GM23338 (cell line): ENCODE data around the gene KIF17. TPM values are rescaled to one million over a fixed set of nuclear protein-coding genes. Genes with fewer than 3 reads are reported as not detected.

Source experiments
- ATAC-seq: fragments of 200-7000 bp; cut with Tn5 transposase; 3 replicates; pipeline ENCODE4 v1.9.1; 2020
- DNase-seq: peaks from one replicate; pipeline ENCODE4 v3.0.0-alpha.2; 2015; ENCODE audit warnings: low spot score
- H2AFZ ChIP-seq: fragments of 200-600 bp; sonication (generic); 2 replicates; pipeline ENCODE4 v1.8.0; 2016; ENCODE audit warnings: antibody characterized with exemption, mild to moderate bottlenecking, moderate library complexity
- H3F3A ChIP-seq: fragments of 200-600 bp; sonication (generic); replicated peaks from 2 replicates; pipeline ENCODE4 v1.8.0; 2017; ENCODE audit warnings: antibody characterized with exemption, mixed run types, low read depth
- H3K27ac ChIP-seq: fragments of 200-600 bp; sonication (generic); 2 replicates; pipeline ENCODE4 v1.6.1; 2016; ENCODE audit warnings: low read depth
- H3K27me3 ChIP-seq: fragments of 200-600 bp; sonication (generic); 2 replicates; pipeline ENCODE4 v1.8.0; 2016; ENCODE audit warnings: mild to moderate bottlenecking, mixed run types, moderate library complexity; ENCODE audit not compliant: insufficient read depth
- H3K36me3 ChIP-seq: fragments of 200-600 bp; sonication (generic); 2 replicates; pipeline ENCODE4 v1.8.0; 2016; ENCODE audit warnings: mild to moderate bottlenecking; ENCODE audit not compliant: insufficient read depth
- H3K4me1 ChIP-seq: fragments of 200-600 bp; sonication (generic); 2 replicates; pipeline ENCODE4 v1.8.0; 2016; ENCODE audit warnings: mild to moderate bottlenecking, moderate library complexity; ENCODE audit not compliant: insufficient read depth
- H3K4me2 ChIP-seq: fragments of 200-600 bp; sonication (generic); 2 replicates; pipeline ENCODE4 v1.7.1; 2017; ENCODE audit warnings: mixed run types
- H3K4me3 ChIP-seq: fragments of 200-600 bp; sonication (generic); 2 replicates; pipeline ENCODE4 v1.6.1; 2016; ENCODE audit warnings: mixed run types
- H3K79me2 ChIP-seq: fragments of 200-600 bp; sonication (generic); replicated peaks from 2 replicates; pipeline ENCODE4 v1.8.0; 2017; ENCODE audit warnings: mild to moderate bottlenecking; ENCODE audit not compliant: insufficient read depth
- H3K9me2 ChIP-seq: fragments of 200-600 bp; sonication (generic); 2 replicates; pipeline ENCODE4 v1.8.0; 2017; ENCODE audit not compliant: insufficient read depth
- H4K20me1 ChIP-seq: fragments of 200-600 bp; sonication (generic); replicated peaks from 2 replicates; pipeline ENCODE4 v1.8.0; 2017; ENCODE audit warnings: mild to moderate bottlenecking; ENCODE audit not compliant: insufficient read depth
- H3K27ac Mint-ChIP-seq: 2 replicates; pipeline ENCODE4 v1.8.0; 2020; ENCODE audit warnings: inconsistent platforms, mild to moderate bottlenecking, moderate library complexity, mixed read lengths
- H3K27me3 Mint-ChIP-seq: 3 replicates; pipeline ENCODE4 v1.8.0; 2022; ENCODE audit warnings: low read depth, mild to moderate bottlenecking, moderate library complexity, mixed read lengths, inconsistent platforms; ENCODE audit not compliant: insufficient read depth, poor library complexity
- H3K36me3 Mint-ChIP-seq: 3 replicates; pipeline ENCODE4 v1.8.0; 2021; ENCODE audit warnings: low read depth, mild to moderate bottlenecking, inconsistent platforms, moderate library complexity, mixed read lengths
- H3K4me1 Mint-ChIP-seq: 3 replicates; pipeline ENCODE4 v1.8.0; 2020; ENCODE audit warnings: mild to moderate bottlenecking, inconsistent platforms, mixed read lengths
- H3K4me3 Mint-ChIP-seq: 3 replicates; pipeline ENCODE4 v1.8.0; 2021; ENCODE audit warnings: moderate library complexity, mild to moderate bottlenecking, inconsistent platforms, mixed read lengths
- H3K9me3 Mint-ChIP-seq: 3 replicates; pipeline ENCODE4 v1.8.0; 2020; ENCODE audit warnings: moderate library complexity, mild to moderate bottlenecking, inconsistent platforms, mixed read lengths
- EZH2 ChIP-seq: fragments of 200-600 bp; sonication (generic); IDR thresholded peaks from one replicate; pipeline ENCODE4 v1.8.0; 2017; ENCODE audit warnings: antibody characterized with exemption, mild to moderate bottlenecking, low read depth; ENCODE audit not compliant: unreplicated experiment
- EZH2phosphoT487 ChIP-seq: fragments of 200-600 bp; sonication (generic); IDR thresholded peaks from one replicate; pipeline ENCODE4 v1.8.1; 2018; ENCODE audit warnings: antibody characterized with exemption; ENCODE audit not compliant: unreplicated experiment
- JUNB ChIP-seq: IDR thresholded peaks from one replicate; pipeline ENCODE4 v1.6.1; 2016; ENCODE audit warnings: antibody characterized with exemption; ENCODE audit not compliant: unreplicated experiment
- NANOG ChIP-seq: IDR thresholded peaks from 2 replicates; pipeline ENCODE4 v1.6.1; 2016; ENCODE audit warnings: antibody characterized with exemption, borderline replicate concordance
- POLR2AphosphoS5 ChIP-seq: IDR thresholded peaks from 2 replicates; pipeline ENCODE4 v1.6.1; 2016; ENCODE audit warnings: antibody characterized with exemption, low read depth
- STAT1 ChIP-seq: IDR thresholded peaks from one replicate; pipeline ENCODE4 v1.6.1; 2016; ENCODE audit warnings: antibody characterized with exemption; ENCODE audit not compliant: unreplicated experiment
- ZNF331 ChIP-seq: fragments of 250-450 bp; sonication (Bioruptor Pico); IDR thresholded peaks from 2 replicates; pipeline ENCODE4 v1.5.0; 2020; ENCODE audit warnings: low read depth, mild to moderate bottlenecking, moderate library complexity
- polyA plus RNA-seq: library from polyadenylated mRNA; unstranded; fragments of >200 nt; fragmentation: Nextera tagmentation; extraction: Ambion mirVana; gene quantifications from 2 replicates; pipeline ENCODE4 v1.2.1, GENCODE V29; 2016
- total RNA-seq: library from RNA; depleted of rRNA; stranded (reverse); fragments of >200 nt; shearing (Covaris generic); gene quantifications from 2 replicates; pipeline ENCODE4 v1.2.3, GENCODE V29; 2014
- TF ChIP-seq, protein P1 (sequence below): fragments of 250-450 bp; sonication (Bioruptor Pico); IDR thresholded peaks from 2 replicates; pipeline ENCODE4 v1.5.0; 2020; ENCODE audit warnings: mild to moderate bottlenecking, moderate library complexity
- TF ChIP-seq, protein P2 (sequence below): IDR thresholded peaks from one replicate; pipeline ENCODE4 v1.6.1; 2018; ENCODE audit warnings: antibody characterized with exemption; ENCODE audit not compliant: unreplicated experiment
- TF ChIP-seq, protein P3 (sequence below), 2 experiments: fragments of 200-600 bp in 1 of 2; sonication (generic) in 1 of 2; conservative IDR thresholded peaks; 2 replicates each; pipeline versions ENCODE4 v1.5.1 to v1.6.1; 2016 to 2017; ENCODE audit warnings: antibody characterized with exemption in 2 of 2, low read depth in 2 of 2, mild to moderate bottlenecking in 2 of 2, moderate library complexity in 1 of 2

KIF17 gene
- total and polyA plus RNA-seq, 2 experiments from 2014 or later: 5.9 to 18.6 TPM

DNA sequence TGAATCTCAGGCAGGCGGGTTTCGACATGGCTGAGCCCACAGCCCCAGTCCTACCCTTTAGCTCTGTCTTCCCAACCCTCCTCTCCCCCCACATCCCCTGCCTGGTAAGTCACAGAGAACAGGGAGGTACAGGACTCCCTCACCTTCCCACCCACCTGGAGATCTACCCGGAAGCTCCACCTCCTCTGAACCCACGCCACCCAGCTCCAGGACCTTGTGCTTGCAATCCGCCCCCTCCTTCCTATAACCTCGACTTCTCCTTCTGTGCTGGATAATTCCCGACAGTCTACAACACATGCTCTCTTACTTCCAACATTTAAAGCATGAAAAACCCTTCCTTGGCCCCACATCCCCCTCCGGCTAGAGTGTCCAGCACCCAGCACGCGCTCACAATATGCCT, 22.3 kb downstream of the KIF17 start (continued):
- TF ChIP-seq, protein P1, sequence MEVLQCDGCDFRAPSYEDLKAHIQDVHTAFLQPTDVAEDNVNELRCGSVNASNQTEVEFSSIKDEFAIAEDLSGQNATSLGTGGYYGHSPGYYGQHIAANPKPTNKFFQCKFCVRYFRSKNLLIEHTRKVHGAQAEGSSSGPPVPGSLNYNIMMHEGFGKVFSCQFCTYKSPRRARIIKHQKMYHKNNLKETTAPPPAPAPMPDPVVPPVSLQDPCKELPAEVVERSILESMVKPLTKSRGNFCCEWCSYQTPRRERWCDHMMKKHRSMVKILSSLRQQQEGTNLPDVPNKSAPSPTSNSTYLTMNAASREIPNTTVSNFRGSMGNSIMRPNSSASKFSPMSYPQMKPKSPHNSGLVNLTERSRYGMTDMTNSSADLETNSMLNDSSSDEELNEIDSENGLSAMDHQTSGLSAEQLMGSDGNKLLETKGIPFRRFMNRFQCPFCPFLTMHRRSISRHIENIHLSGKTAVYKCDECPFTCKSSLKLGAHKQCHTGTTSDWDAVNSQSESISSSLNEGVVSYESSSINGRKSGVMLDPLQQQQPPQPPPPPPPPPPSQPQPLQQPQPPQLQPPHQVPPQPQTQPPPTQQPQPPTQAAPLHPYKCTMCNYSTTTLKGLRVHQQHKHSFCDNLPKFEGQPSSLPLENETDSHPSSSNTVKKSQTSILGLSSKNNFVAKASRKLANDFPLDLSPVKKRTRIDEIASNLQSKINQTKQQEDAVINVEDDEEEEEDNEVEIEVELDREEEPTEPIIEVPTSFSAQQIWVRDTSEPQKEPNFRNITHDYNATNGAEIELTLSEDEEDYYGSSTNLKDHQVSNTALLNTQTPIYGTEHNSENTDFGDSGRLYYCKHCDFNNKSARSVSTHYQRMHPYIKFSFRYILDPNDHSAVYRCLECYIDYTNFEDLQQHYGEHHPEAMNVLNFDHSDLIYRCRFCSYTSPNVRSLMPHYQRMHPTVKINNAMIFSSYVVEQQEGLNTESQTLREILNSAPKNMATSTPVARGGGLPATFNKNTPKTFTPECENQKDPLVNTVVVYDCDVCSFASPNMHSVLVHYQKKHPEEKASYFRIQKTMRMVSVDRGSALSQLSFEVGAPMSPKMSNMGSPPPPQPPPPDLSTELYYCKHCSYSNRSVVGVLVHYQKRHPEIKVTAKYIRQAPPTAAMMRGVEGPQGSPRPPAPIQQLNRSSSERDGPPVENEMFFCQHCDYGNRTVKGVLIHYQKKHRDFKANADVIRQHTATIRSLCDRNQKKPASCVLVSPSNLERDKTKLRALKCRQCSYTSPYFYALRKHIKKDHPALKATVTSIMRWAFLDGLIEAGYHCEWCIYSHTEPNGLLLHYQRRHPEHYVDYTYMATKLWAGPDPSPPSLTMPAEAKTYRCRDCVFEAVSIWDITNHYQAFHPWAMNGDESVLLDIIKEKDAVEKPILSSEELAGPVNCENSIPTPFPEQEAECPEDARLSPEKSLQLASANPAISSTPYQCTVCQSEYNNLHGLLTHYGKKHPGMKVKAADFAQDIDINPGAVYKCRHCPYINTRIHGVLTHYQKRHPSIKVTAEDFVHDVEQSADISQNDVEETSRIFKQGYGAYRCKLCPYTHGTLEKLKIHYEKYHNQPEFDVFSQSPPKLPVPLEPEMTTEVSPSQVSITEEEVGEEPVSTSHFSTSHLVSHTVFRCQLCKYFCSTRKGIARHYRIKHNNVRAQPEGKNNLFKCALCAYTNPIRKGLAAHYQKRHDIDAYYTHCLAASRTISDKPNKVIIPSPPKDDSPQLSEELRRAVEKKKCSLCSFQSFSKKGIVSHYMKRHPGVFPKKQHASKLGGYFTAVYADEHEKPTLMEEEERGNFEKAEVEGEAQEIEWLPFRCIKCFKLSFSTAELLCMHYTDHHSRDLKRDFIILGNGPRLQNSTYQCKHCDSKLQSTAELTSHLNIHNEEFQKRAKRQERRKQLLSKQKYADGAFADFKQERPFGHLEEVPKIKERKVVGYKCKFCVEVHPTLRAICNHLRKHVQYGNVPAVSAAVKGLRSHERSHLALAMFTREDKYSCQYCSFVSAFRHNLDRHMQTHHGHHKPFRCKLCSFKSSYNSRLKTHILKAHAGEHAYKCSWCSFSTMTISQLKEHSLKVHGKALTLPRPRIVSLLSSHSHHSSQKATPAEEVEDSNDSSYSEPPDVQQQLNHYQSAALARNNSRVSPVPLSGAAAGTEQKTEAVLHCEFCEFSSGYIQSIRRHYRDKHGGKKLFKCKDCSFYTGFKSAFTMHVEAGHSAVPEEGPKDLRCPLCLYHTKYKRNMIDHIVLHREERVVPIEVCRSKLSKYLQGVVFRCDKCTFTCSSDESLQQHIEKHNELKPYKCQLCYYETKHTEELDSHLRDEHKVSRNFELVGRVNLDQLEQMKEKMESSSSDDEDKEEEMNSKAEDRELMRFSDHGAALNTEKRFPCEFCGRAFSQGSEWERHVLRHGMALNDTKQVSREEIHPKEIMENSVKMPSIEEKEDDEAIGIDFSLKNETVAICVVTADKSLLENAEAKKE (CRISPR knock-in tag): no peak

DNA sequence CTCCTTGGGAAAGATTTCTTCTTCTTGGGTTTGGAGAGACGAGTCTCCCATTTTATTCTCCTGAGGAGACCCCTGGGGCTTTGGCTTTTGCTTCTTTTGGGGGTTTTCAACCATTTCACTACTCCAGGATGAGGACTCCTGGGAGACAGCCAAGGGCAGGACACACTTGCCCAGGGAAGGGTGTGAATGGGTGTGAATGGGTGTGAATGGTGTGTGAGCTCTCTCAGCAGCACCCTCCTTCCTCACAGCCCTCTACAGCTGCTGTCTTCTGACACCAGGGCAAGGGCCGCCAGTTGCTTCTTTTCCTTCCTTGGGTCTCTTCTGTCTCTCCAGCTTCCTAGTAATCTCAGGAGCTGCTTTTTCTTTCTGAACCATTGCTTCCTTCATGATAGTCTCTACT, 24.2 kb downstream of the KIF17 start:
- ATAC-seq (no peak), DNase-seq (no peak)
- no peak overlapping the region for H3K27ac Mint-ChIP-seq
- no peak overlapping the region for H2AFZ ChIP-seq
- H3K9me2 ChIP-seq: no peaks in the 10 kb centered on the region
- H3K4me3 Mint-ChIP-seq: no peak overlapping the region
- no peaks in the 10 kb centered on the region for H3K27me3 ChIP-seq
- no peaks in the 10 kb centered on the region for H3K79me2 ChIP-seq
- no peaks in the 10 kb centered on the region for H3K36me3 ChIP-seq
- 0 out of 2 replicates have a peak, but pooled peaks cover 2% of the 10 kb centered on the region for H3F3A ChIP-seq
- H3K27ac ChIP-seq: no peak overlapping the region
- no peaks in the 10 kb centered on the region for H4K20me1 ChIP-seq
- H3K27me3 Mint-ChIP-seq: peaks cover 11% of the 10 kb centered on the region
- peaks cover 10% of the 10 kb centered on the region; the same call in 1 of the 2 replicates for H3K4me1 ChIP-seq
- H3K36me3 Mint-ChIP-seq: peaks cover 4% of the 10 kb centered on the region; the same call in 2 of the 3 replicates
- no peak overlapping the region for H3K4me3 ChIP-seq
- H3K9me3 Mint-ChIP-seq: no peaks in the 10 kb centered on the region; the same call in none of the 3 replicates
- peaks cover 11% of the 10 kb centered on the region for H3K4me1 Mint-ChIP-seq
- H3K4me2 ChIP-seq: no peak overlapping the region
- no peak for TF ChIP-seq EZH2phosphoT487
- TF ChIP-seq NANOG: no peak
- no peak for TF ChIP-seq STAT1
- no peak for TF ChIP-seq EZH2
- TF ChIP-seq, protein P2, sequence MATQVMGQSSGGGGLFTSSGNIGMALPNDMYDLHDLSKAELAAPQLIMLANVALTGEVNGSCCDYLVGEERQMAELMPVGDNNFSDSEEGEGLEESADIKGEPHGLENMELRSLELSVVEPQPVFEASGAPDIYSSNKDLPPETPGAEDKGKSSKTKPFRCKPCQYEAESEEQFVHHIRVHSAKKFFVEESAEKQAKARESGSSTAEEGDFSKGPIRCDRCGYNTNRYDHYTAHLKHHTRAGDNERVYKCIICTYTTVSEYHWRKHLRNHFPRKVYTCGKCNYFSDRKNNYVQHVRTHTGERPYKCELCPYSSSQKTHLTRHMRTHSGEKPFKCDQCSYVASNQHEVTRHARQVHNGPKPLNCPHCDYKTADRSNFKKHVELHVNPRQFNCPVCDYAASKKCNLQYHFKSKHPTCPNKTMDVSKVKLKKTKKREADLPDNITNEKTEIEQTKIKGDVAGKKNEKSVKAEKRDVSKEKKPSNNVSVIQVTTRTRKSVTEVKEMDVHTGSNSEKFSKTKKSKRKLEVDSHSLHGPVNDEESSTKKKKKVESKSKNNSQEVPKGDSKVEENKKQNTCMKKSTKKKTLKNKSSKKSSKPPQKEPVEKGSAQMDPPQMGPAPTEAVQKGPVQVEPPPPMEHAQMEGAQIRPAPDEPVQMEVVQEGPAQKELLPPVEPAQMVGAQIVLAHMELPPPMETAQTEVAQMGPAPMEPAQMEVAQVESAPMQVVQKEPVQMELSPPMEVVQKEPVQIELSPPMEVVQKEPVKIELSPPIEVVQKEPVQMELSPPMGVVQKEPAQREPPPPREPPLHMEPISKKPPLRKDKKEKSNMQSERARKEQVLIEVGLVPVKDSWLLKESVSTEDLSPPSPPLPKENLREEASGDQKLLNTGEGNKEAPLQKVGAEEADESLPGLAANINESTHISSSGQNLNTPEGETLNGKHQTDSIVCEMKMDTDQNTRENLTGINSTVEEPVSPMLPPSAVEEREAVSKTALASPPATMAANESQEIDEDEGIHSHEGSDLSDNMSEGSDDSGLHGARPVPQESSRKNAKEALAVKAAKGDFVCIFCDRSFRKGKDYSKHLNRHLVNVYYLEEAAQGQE: no peak
- no peak for TF ChIP-seq ZNF331 (CRISPR knock-in tag)
- no peak for TF ChIP-seq POLR2AphosphoS5
- TF ChIP-seq JUNB: no peak
- TF ChIP-seq, protein P3, sequence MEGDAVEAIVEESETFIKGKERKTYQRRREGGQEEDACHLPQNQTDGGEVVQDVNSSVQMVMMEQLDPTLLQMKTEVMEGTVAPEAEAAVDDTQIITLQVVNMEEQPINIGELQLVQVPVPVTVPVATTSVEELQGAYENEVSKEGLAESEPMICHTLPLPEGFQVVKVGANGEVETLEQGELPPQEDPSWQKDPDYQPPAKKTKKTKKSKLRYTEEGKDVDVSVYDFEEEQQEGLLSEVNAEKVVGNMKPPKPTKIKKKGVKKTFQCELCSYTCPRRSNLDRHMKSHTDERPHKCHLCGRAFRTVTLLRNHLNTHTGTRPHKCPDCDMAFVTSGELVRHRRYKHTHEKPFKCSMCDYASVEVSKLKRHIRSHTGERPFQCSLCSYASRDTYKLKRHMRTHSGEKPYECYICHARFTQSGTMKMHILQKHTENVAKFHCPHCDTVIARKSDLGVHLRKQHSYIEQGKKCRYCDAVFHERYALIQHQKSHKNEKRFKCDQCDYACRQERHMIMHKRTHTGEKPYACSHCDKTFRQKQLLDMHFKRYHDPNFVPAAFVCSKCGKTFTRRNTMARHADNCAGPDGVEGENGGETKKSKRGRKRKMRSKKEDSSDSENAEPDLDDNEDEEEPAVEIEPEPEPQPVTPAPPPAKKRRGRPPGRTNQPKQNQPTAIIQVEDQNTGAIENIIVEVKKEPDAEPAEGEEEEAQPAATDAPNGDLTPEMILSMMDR (conservative IDR thresholded peaks at IDR 0.05; ENCODE audit: low read depth in 2 of 2): no peak
